Nephron (organoid): ENCODE data around the gene UCKL1.
"Not testable (repeated sequence)": the region's sequence is repeated elsewhere in the genome, so short reads cannot be mapped to it uniquely, and the experiment has no call there.

Experiments
- H3K27ac Mint-ChIP-seq, 3 experiments: 2 replicates each; pipeline ENCODE4 v1.8.0; 2020; ENCODE audit warnings: mixed read lengths in 3 of 3, mild to moderate bottlenecking in 2 of 3, moderate library complexity in 1 of 3
- H3K27me3 Mint-ChIP-seq: 2 replicates; pipeline ENCODE4 v1.8.0; 2021; ENCODE audit warnings: low read depth, mild to moderate bottlenecking, moderate library complexity, mixed read lengths
- H3K36me3 Mint-ChIP-seq: 2 replicates; pipeline ENCODE4 v1.8.0; 2020; ENCODE audit warnings: low read depth, mixed read lengths
- H3K4me1 Mint-ChIP-seq: 2 replicates; pipeline ENCODE4 v1.8.0; 2020; ENCODE audit warnings: mixed read lengths
- H3K4me3 Mint-ChIP-seq, 3 experiments: 2 replicates each; pipeline ENCODE4 v1.8.0; 2020; ENCODE audit warnings: mild to moderate bottlenecking in 3 of 3, mixed read lengths in 3 of 3, moderate library complexity in 2 of 3
- H3K9me3 Mint-ChIP-seq: 2 replicates; pipeline ENCODE4 v1.8.0; 2020; ENCODE audit warnings: mixed read lengths
- CTCF ChIP-seq, 3 experiments: fragments of 200-600 bp; sonication (generic); IDR thresholded peaks; one replicate each; pipeline ENCODE4 v1.5.0; 2021; ENCODE audit warnings: antibody characterized with exemption in 3 of 3; ENCODE audit not compliant: unreplicated experiment in 3 of 3

UCKL1 gene

DNA sequence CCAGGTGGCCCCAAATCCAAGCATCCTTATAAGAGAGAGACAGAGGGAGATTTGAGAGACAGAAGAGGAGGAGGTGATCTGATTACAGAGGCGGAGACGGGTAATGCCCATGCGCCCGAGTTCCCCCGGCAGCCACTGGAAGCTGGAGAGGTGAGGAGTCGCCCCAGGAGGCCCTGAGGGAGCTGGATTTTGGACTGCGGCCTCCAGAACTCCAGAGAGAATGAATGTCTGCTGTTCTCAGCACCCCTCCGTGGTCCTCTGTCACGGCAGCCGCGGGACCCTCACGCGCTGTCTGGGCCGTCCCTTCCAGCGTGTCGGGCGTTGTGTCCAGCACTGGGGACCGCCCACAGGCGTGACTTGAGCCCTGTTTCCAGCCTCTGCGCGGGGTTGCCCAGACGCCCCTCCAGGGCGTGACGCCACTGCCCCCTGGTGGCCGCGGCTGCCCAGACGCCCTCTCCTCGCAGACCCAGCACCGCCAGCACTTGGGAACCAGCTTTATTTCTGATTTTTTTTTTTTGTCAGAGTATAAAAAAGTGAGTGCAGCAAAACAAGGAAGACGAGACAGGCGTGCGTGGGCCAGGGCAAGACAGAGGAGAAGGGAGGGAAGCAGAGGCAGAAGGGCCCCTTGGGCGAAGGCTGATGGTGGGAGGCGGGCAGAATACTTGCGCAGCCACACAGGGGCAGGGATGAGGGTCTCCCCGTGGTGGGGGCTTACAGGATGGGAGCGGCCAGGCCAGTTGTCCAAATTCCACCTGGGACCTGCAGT lies 17.6 kb upstream of the UCKL1 start:
- peak; percentile 97 to 100 (median 99) for TF ChIP-seq CTCF (IDR thresholded peaks at IDR 0.05; ENCODE audit: unreplicated experiment in 3 of 3)
- Mint-ChIP-seq H3K4me1 (peaks cover 15% of the 10 kb centered on the region), H3K27me3 (peaks cover 3% of the 10 kb centered on the region), H3K9me3 (no peaks in the 10 kb centered on the region), H3K36me3 (no peaks in the 10 kb centered on the region), H3K27ac (peak overlapping the region; percentile 6 to 73 (median 24)), H3K4me3 (peak overlapping the region; percentile 56 to 72 (median 59))

- no peaks in the 10 kb centered on the region for H3K36me3 Mint-ChIP-seq
- no peak for TF ChIP-seq CTCF (IDR thresholded peaks at IDR 0.05; ENCODE audit: unreplicated experiment in 3 of 3)
- peaks cover 3% of the 10 kb centered on the region for H3K27me3 Mint-ChIP-seq
- H3K27ac Mint-ChIP-seq, result peak overlapping the region in 2 of 3 experiments; percentile 24 to 51
- peak overlapping the region; percentile 59 to 81 (median 72) for H3K4me3 Mint-ChIP-seq
- peaks cover 15% of the 10 kb centered on the region for H3K4me1 Mint-ChIP-seq
- no peaks in the 10 kb centered on the region for H3K9me3 Mint-ChIP-seq
Observed at GRCh38 chr20:63973160-63973479, 16.9 kb upstream of the UCKL1 start.

DNA sequence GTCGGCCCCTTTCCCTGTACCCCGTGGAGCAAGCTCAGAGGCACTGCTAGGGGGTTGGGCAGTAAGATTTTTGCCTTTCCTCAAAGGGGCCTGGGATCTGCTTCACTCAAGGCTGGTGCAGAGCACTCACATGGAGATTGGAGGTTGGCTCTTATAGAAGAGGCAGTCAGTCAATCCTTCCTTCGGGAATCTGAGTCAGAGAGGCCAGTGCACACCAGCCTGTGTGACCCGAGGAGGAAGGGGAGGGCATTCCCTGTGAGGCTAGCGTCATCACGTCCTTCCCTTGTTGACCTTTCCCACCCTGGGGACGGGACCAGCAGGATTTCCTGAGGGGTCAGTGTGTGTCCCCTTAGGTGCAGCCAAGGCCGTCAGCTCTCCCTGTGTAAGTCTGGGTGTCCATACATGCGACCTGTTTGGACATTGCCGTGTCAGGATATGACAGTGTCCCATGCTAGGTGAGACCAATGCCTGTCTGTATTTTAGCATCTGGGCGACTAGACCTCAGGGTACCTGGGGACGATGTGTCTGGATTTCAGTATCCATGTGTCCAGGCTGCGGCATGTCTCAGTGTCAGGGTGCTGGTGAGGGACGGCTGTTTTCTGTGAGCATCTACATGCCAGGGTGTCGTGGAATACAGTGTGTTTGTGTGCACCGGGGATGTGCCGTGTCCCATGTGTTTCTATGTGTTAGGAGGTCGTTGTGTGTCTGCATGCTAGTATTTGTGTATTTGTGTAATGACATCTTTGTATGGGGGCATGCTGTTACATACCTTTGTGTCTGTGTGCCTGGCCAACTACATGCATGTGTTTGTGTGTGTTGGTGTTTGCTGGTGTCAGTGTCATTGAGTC lies 16.3 kb upstream of the UCKL1 start:
- Mint-ChIP-seq H3K27me3 (peaks cover 3% of the 10 kb centered on the region), H3K9me3 (no peaks in the 10 kb centered on the region), H3K4me3 (peak overlapping the region; percentile 59 to 81 (median 72)), H3K36me3 (no peaks in the 10 kb centered on the region), H3K4me1 (peaks cover 15% of the 10 kb centered on the region), H3K27ac (peak overlapping the region in 2 of 3 experiments; percentile 5 to 45)
- TF ChIP-seq CTCF (IDR thresholded peaks at IDR 0.05; ENCODE audit: unreplicated experiment in 3 of 3), result no peak

DNA sequence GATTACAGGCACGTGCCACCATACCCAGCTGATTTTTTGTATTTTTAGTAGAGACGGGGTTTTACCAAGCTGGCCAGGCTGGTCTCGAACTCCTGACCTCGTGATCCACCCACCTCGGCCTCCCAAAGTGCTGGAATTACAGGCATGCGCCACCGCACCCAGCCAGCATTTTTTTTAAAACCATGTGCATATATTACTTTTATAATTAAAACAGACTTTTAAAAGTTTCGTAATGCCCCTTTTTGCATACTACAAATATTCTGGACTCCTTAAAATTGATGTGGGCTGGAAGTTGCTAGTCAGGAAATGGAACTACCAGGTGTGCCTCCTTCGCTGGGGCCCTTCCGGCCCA lies 15.7 kb upstream of the UCKL1 start:
- peak overlapping the region; percentile 51 to 81 (median 77) for H3K4me3 Mint-ChIP-seq

DNA sequence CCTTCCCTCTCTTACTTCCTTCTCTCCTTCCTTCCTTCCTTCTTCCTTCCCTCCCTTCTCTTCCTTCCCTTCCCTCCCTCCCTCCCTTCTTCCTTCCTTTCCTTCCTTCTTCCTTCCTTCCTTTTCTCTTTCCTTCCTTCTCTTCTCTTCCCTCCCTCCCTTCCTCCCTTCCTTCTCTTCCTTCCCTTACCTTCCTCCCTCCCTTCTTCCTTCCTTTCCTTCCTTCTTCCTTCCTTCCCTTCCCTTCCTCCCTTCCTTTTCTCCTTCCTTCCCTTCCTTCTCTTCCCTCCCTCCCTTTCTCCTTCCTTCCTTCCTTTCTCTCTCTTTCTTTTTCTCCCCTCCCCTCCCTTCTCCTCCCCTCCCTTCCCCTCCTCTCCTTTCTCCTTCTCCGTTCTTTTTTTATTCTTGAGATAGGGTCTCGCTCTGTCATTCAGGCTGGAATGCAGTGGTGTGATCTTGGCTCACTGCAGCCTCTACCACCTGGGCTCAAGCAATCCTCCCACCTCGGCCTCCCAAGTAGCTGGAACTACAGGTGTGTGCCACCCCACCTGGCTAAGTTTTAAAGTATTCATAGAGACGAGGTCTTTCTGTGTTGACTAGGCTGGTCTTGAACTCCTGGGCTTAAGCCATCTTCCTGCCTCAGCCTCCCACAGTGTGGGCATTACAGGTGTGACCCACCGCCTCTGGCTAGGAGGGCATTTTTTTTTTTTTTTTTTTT lies 14.7 kb upstream of the UCKL1 start:
- peaks cover 8% of the 10 kb centered on the region for H3K36me3 Mint-ChIP-seq

More for the DNA sequence above, 15.7 kb upstream of the UCKL1 start:
- Mint-ChIP-seq H3K4me1 (peaks cover 15% of the 10 kb centered on the region), H3K27ac (peak overlapping the region in 1 of 3 experiments; percentile 5)
- not testable (repeated sequence) for H3K36me3 Mint-ChIP-seq, H3K9me3 Mint-ChIP-seq, H3K27me3 Mint-ChIP-seq

More for the DNA sequence above, 14.7 kb upstream of the UCKL1 start:
- Mint-ChIP-seq H3K27me3 (peaks cover 2% of the 10 kb centered on the region), H3K4me3 (peak overlapping the region; percentile 77 to 81 (median 77)), H3K9me3 (no peaks in the 10 kb centered on the region), H3K4me1 (peaks cover 15% of the 10 kb centered on the region), H3K27ac (no peak overlapping the region)
- no peak for TF ChIP-seq CTCF (IDR thresholded peaks at IDR 0.05; ENCODE audit: unreplicated experiment in 3 of 3)
